ENCODE measurements around the gene NCOR2.

Gene NCOR2

GRCh38 chr12:124557518-124558223 is 9.7 kb downstream of the NCOR2 start:
- DNase-seq, result peak; percentile 42

- no peak for DNase-seq
Measured at GRCh38 chr12:124556896-124557501, 10.4 kb downstream of the NCOR2 start.

- no peak for DNase-seq
Measured at GRCh38 chr12:124556074-124556466, 11.3 kb downstream of the NCOR2 start.

GRCh38 chr12:124555168-124556073 is 12.0 kb downstream of the NCOR2 start:
- no peak for DNase-seq

- no peak for DNase-seq
Measured at GRCh38 chr12:124554429-124555029, 12.9 kb downstream of the NCOR2 start.

GRCh38 chr12:124553862-124554428 is 13.5 kb downstream of the NCOR2 start:
- DNase-seq, result no peak

GRCh38 chr12:124551268-124552144 is 15.9 kb downstream of the NCOR2 start:
- DNase-seq, result peak; percentile 47

GRCh38 chr12:124550123-124551089 is 17.0 kb downstream of the NCOR2 start:
- DNase-seq, result no peak

GRCh38 chr12:124549629-124550028 is 17.8 kb downstream of the NCOR2 start:
- DNase-seq, result no peak

GRCh38 chr12:124548854-124549378 is 18.5 kb downstream of the NCOR2 start:
- DNase-seq, result no peak

GRCh38 chr12:124547626-124548025 is 19.8 kb downstream of the NCOR2 start:
- DNase-seq, result no peak

- DNase-seq, result no peak
Measured at GRCh38 chr12:124545508-124546418, 21.6 kb downstream of the NCOR2 start.

GRCh38 chr12:124544983-124545382 is 22.4 kb downstream of the NCOR2 start:
- DNase-seq, result no peak

GRCh38 chr12:124544311-124544970 is 23.0 kb downstream of the NCOR2 start:
- no peak for DNase-seq

- DNase-seq, result peak; percentile 15
Measured at GRCh38 chr12:124543590-124544310, 23.7 kb downstream of the NCOR2 start.

- no peak for DNase-seq
Measured at GRCh38 chr12:124543052-124543589, 24.3 kb downstream of the NCOR2 start.
